Caco-2 (cell line): ENCODE data around the gene RBM33. TPM values are rescaled to one million over a fixed set of nuclear protein-coding genes. Genes with fewer than 3 reads are reported as not detected.

Source experiments
- BruUV-seq: library from RNA; stranded (reverse); fragments of 400-500 nt; replicated peaks from 2 replicates; lab custom pipeline; 2021; lab: Mats Ljungman, UMichigan
- CTCF ChIA-PET: fragments of 300-600 bp; sonication (Branson Sonifier 250); formaldehyde crosslinking; loops from one replicate; lab custom pipeline; 2022; ENCODE audit warnings: antibody characterized with exemption; lab: Charles Lee
- POLR2A ChIA-PET: fragments of 300-600 bp; sonication (Branson Sonifier 250); formaldehyde crosslinking; loops from one replicate; lab custom pipeline; 2022; ENCODE audit warnings: antibody characterized with exemption; lab: Charles Lee
- DNase-seq, 2 experiments: peaks; one replicate each; pipeline versions ENCODE4 v3.0.0 to v3.0.0-alpha.2; 2020 to 2022
- H3K27me3 ChIP-seq: replicated peaks from 2 replicates; pipeline ENCODE4 v1.6.0; 2011; ENCODE audit warnings: low read length; ENCODE audit not compliant: control insufficient read depth, insufficient read depth
- H3K36me3 ChIP-seq: 2 replicates; pipeline ENCODE4 v1.5.1; 2011; ENCODE audit warnings: low read length; ENCODE audit not compliant: control insufficient read depth, insufficient read depth
- H3K4me1 ChIP-seq: fragments of 250-450 bp; sonication (Bioruptor Pico); 2 replicates; pipeline ENCODE4 v1.5.1; 2020; ENCODE audit warnings: mild to moderate bottlenecking
- H3K4me3 ChIP-seq: 2 replicates; pipeline ENCODE4 v1.5.1; 2011; ENCODE audit warnings: low read depth, mild to moderate bottlenecking, control low read depth, low read length
- H3K9me3 ChIP-seq: fragments of 250-450 bp; sonication (Bioruptor Pico); 2 replicates; pipeline ENCODE4 v1.5.1; 2020; ENCODE audit warnings: mild to moderate bottlenecking, moderate library complexity
- H3K27ac Mint-ChIP-seq: one replicate; pipeline ENCODE4 v1.8.0; 2022; ENCODE audit warnings: mixed read lengths; ENCODE audit not compliant: unreplicated experiment
- H3K27me3 Mint-ChIP-seq: one replicate; pipeline ENCODE4 v1.8.0; 2022; ENCODE audit warnings: mixed read lengths; ENCODE audit not compliant: insufficient read depth, unreplicated experiment
- H3K36me3 Mint-ChIP-seq: one replicate; pipeline ENCODE4 v1.8.0; 2022; ENCODE audit warnings: mild to moderate bottlenecking, mixed read lengths; ENCODE audit not compliant: insufficient read depth, unreplicated experiment
- H3K4me1 Mint-ChIP-seq: one replicate; pipeline ENCODE4 v1.8.0; 2022; ENCODE audit warnings: low read depth, mixed read lengths; ENCODE audit not compliant: unreplicated experiment
- H3K4me3 Mint-ChIP-seq: one replicate; pipeline ENCODE4 v1.8.0; 2022; ENCODE audit warnings: mild to moderate bottlenecking, moderate library complexity, mixed read lengths; ENCODE audit not compliant: unreplicated experiment
- H3K9me3 Mint-ChIP-seq: one replicate; pipeline ENCODE4 v1.8.0; 2022; ENCODE audit warnings: mixed read lengths; ENCODE audit not compliant: unreplicated experiment
- intact Hi-C: fragments of 100-400 bp; cut with micrococcal nuclease; formaldehyde crosslinking; loops from one replicate; pipeline ENCODE4 v1.10.0; 2022; ENCODE audit not compliant: unreplicated experiment
- total RNA-seq: library from RNA; stranded (reverse); gene quantifications from 2 replicates; pipeline ENCODE4 v1.2.3, GENCODE V29; 2022
- TF ChIP-seq, protein P1 (sequence below), 2 experiments: fragments of 200-600 bp in 1 of 2; IDR thresholded peaks; 1 replicate in 1 of 2; 2 replicates in 1 of 2; pipeline versions ENCODE4 v1.5.1 to v1.8.0; 2011 to 2022; ENCODE audit warnings: antibody characterized with exemption in 1 of 2, control low read depth in 1 of 2, inconsistent platforms in 1 of 2, low read depth in 1 of 2, low read length in 1 of 2, mild to moderate bottlenecking in 1 of 2, moderate library complexity in 1 of 2; ENCODE audit not compliant: insufficient read depth in 1 of 2, severe bottlenecking in 1 of 2, unreplicated experiment in 1 of 2

Gene RBM33
- total RNA-seq, 1 experiment from 2014 or later, result 82.8 TPM

DNA sequence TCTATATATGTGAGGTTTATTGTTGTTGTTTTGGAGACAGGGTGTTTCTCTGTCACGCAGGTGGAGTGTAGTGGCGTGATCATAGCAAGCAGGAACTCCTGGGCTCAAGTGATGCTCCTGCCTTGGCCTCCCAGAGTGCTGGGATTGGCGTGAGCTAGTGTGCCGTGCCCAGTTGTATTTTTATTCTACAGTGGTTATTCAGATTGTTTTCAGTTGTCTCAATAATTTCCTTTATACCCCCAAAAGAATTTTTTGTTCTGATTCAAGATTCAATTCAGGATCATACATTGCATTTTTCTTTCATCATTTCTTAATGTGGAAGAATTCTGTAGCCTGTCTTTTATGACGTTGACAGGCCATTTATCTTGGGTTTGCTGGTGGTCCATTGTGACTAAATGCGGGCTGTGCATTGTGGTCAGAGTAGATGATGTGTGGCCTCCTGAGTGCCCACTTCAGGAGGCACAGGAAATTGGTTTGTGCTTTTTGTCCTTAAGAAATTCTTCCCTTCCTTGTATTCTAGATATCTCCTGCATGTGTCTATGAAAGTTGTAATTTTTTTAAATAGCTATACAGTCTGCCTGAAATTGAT is 22.9 kb downstream of the RBM33 start:
- Histone ChIP-seq H3K36me3 (peaks cover 1% of the 10 kb centered on the region; the same call in 1 of the 2 replicates), H3K4me1 (no peaks in the 10 kb centered on the region), H3K4me3 (no peak overlapping the region), H3K27me3 (no peaks in the 10 kb centered on the region), H3K9me3 (no peaks in the 10 kb centered on the region)
- no TSS peak for BruUV-seq
- POLR2A ChIA-PET, result no interaction called here
- Mint-ChIP-seq H3K4me3 (no peak overlapping the region), H3K4me1 (peaks cover 11% of the 10 kb centered on the region), H3K9me3 (no peaks in the 10 kb centered on the region), H3K27ac (no peak overlapping the region), H3K27me3 (no peaks in the 10 kb centered on the region), H3K36me3 (peaks cover 17% of the 10 kb centered on the region)
- DNase-seq, result no peak
- CTCF ChIA-PET, result interaction anchor here (0.7 kb wide), 1 partner anchor 833 kb away, joined by 3 read pairs; no protein-coding TSS in a partner anchor
- TF ChIP-seq, protein P1, sequence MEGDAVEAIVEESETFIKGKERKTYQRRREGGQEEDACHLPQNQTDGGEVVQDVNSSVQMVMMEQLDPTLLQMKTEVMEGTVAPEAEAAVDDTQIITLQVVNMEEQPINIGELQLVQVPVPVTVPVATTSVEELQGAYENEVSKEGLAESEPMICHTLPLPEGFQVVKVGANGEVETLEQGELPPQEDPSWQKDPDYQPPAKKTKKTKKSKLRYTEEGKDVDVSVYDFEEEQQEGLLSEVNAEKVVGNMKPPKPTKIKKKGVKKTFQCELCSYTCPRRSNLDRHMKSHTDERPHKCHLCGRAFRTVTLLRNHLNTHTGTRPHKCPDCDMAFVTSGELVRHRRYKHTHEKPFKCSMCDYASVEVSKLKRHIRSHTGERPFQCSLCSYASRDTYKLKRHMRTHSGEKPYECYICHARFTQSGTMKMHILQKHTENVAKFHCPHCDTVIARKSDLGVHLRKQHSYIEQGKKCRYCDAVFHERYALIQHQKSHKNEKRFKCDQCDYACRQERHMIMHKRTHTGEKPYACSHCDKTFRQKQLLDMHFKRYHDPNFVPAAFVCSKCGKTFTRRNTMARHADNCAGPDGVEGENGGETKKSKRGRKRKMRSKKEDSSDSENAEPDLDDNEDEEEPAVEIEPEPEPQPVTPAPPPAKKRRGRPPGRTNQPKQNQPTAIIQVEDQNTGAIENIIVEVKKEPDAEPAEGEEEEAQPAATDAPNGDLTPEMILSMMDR (IDR thresholded peaks at IDR 0.05; ENCODE audit: insufficient read depth in 1 of 2, low read depth in 1 of 2, low read length in 1 of 2, severe bottlenecking in 1 of 2, unreplicated experiment in 1 of 2), result no peak
- intact Hi-C loops, result no loop called here

DNA sequence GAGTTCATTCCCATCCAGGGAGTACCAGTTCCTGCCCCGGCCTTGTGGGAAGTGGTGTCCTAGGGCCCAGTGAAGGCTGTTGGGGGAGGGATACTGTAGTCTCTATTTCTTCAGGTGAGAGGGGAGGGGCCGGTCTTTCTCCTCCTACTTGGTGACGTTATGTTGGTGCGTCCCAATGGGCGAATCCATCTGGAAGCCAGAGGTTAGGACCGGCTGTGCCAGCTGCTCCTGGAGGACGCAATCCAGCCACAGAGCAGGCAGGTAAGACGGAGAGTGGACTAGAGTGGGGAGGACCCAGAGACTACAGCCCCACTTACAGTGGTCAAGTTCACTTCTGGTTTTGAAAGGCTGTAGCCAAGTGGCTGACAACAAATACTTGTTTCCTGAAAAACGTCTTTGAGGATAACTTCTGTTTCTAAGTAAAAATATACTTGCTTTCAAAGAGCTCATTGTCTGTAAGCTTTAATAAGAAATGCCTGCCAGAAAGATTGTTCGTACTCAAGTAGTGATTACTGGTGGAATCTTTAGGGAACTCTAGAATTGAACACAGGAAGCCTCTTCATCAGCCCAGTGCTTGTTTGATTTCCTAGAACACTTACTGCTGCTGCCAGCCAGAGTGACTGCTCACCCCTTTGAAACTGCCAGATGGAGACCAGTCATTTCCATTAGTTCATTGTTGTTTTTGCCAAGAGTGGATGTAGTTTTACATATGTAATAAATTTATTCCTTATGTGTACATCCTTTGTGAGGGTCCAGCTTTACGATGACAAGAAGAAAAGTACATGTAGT is 25.4 kb downstream of the RBM33 start:
- no TSS peak for BruUV-seq
- H3K9me3 ChIP-seq, result no peaks in the 10 kb centered on the region
- peaks cover 14% of the 10 kb centered on the region for H3K36me3 Mint-ChIP-seq
- H3K36me3 ChIP-seq, result peaks cover 1% of the 10 kb centered on the region; the same call in 1 of the 2 replicates
- no peak overlapping the region for H3K4me3 ChIP-seq
- no peaks in the 10 kb centered on the region for H3K9me3 Mint-ChIP-seq
- H3K27me3 Mint-ChIP-seq, result no peaks in the 10 kb centered on the region
- TF ChIP-seq, protein P1 (IDR thresholded peaks at IDR 0.05; ENCODE audit: insufficient read depth in 1 of 2, low read depth in 1 of 2, low read length in 1 of 2, severe bottlenecking in 1 of 2, unreplicated experiment in 1 of 2), result no peak
- intact Hi-C loops, result no loop called here
- no peak for DNase-seq
- no peaks in the 10 kb centered on the region for H3K4me1 Mint-ChIP-seq
- no peaks in the 10 kb centered on the region for H3K27me3 ChIP-seq
- H3K4me3 Mint-ChIP-seq, result no peak overlapping the region
- ChIA-PET POLR2A (no interaction called here), CTCF (no interaction called here)
- no peaks in the 10 kb centered on the region for H3K4me1 ChIP-seq
- H3K27ac Mint-ChIP-seq, result no peak overlapping the region

- H3K4me1 ChIP-seq, result no peaks in the 10 kb centered on the region
- H3K27me3 ChIP-seq, result no peaks in the 10 kb centered on the region
- BruUV-seq, result no TSS peak
- Mint-ChIP-seq H3K9me3 (no peaks in the 10 kb centered on the region), H3K27ac (no peak overlapping the region), H3K27me3 (no peaks in the 10 kb centered on the region), H3K4me1 (no peaks in the 10 kb centered on the region), H3K36me3 (peaks cover 9% of the 10 kb centered on the region), H3K4me3 (no peak overlapping the region)
- no peak overlapping the region for H3K4me3 ChIP-seq
- POLR2A ChIA-PET, result no interaction called here
- H3K36me3 ChIP-seq, result peaks cover 1% of the 10 kb centered on the region; the same call in 1 of the 2 replicates
- CTCF ChIA-PET, result no interaction called here
- intact Hi-C loops, result no loop called here
- DNase-seq, result no peak
- TF ChIP-seq, protein P1 (IDR thresholded peaks at IDR 0.05; ENCODE audit: insufficient read depth in 1 of 2, low read depth in 1 of 2, low read length in 1 of 2, severe bottlenecking in 1 of 2, unreplicated experiment in 1 of 2), result no peak
- H3K9me3 ChIP-seq, result no peaks in the 10 kb centered on the region
These were observed 26.1 kb downstream of the RBM33 start for GRCh38 chr7:155670521-155670920.
